Adrenal gland (tissue), 12 donors: ENCODE results near the gene PLK2. TPM values are rescaled to one million over a fixed set of nuclear protein-coding genes. Genes with fewer than 3 reads are reported as not detected.

ENCODE experiments used
- DNase-seq, 7 donors: peaks; one replicate each; pipeline ENCODE4 v3.0.0-alpha.2; 2019 to 2020
- H3K27ac ChIP-seq, 5 donors: fragments of 200-600 bp; sonication (generic) in 4 of 5; 1 replicate in 3 of 5; 2 replicates in 2 of 5; pipeline versions ENCODE4 v1.5.1 to v1.8.0; 2016 to 2020; ENCODE audit warnings: mild to moderate bottlenecking in 1 of 5
- H3K27me3 ChIP-seq: fragments of 200-600 bp; 2 replicates; pipeline ENCODE4 v1.8.0; 2021
- H3K36me3 ChIP-seq, 2 donors: fragments of 200-600 bp; replicated peaks in 1 of 2; 1 replicate in 1 of 2; 2 replicates in 1 of 2; pipeline versions ENCODE4 v1.5.1 to v1.8.0; 2018 to 2022
- H3K4me1 ChIP-seq, 2 donors: fragments of 200-600 bp; replicated peaks in 1 of 2; 1 replicate in 1 of 2; 2 replicates in 1 of 2; pipeline versions ENCODE4 v1.5.1 to v1.8.0; 2018 to 2021
- H3K4me3 ChIP-seq, 4 donors: fragments of 200-600 bp; sonication (generic) in 3 of 4; one replicate each; pipeline ENCODE4 v1.5.1; 2016 to 2018
- H3K9me3 ChIP-seq, 3 donors: fragments of 200-600 bp; sonication (generic) in 1 of 3; replicated peaks in 1 of 3; 1 replicate in 2 of 3; 2 replicates in 1 of 3; pipeline versions ENCODE4 v1.5.1 to v1.8.0; 2016 to 2021
- CTCF ChIP-seq, 6 experiments: fragments of 450-650 bp in 4 of 6; fragments of 200-600 bp in 2 of 6; sonication (generic) in 1 of 6; IDR thresholded peaks; 1 replicate in 5 of 6; 2 replicates in 1 of 6; pipeline versions ENCODE4 v1.5.1 to v1.8.0; 2016 to 2021; ENCODE audit warnings: antibody characterized with exemption in 6 of 6, mild to moderate bottlenecking in 2 of 6, moderate library complexity in 1 of 6
- POLR2A ChIP-seq, 2 donors: fragments of 450-650 bp; IDR thresholded peaks; one replicate each; pipeline ENCODE4 v1.6.1; 2017; ENCODE audit warnings: antibody characterized with exemption in 2 of 2, mild to moderate bottlenecking in 2 of 2, moderate library complexity in 1 of 2
- WGBS, 4 donors: extraction: QIAGEN DNeasy Blood & Tissue Kit in 2 of 4; methylation state at CpG; one replicate each; pipeline versions ENCODE4 v1.1.5 to v1.1.7; 2013 to 2017; 5-methylcytosine and 5-hydroxymethylcytosine counted together
- intact Hi-C, 2 donors: fragments of 100-400 bp; cut with DNase I; formaldehyde crosslinking; loops; one replicate each; pipeline versions ENCODE4 v1.14.1 to v1.15.0; 2022 to 2023
- polyA plus RNA-seq, 3 donors: library from polyadenylated mRNA; stranded (reverse); fragments of 200-250 nt in 2 of 3; fragments of 350-450 nt in 1 of 3; fragmentation: Illumina TruSeq in 1 of 3; extraction: RNeasy Lipid Tissue Mini Kit (QIAGEN cat#74804) in 1 of 3; gene quantifications; one replicate each; pipeline ENCODE4 v1.2.3, GENCODE V29; 2013 to 2014
- total RNA-seq, 9 donors: library from RNA; depleted of rRNA in 4 of 9; stranded (reverse); fragments of >200 nt in 4 of 9; fragments of 120-200 nt in 1 of 9; fragmentation: NEBNext Ultra II Directional in 1 of 9; extraction: Animal tissue kit (Norgen Biotek cat#: 25700) in 1 of 9; gene quantifications; one replicate each; pipeline versions ENCODE4 v1.1.0 to v1.2.4, GENCODE V29; 2013 to 2023
- donor health status: healthy with polysubstance abuse.
- donor health status: Bipolar disorder and iron deficiency.
- donor health status: DM: yes; HTN: yes; CAD: no.
- donor health status: DM: no; HTN: no; CAD: no.
- donor health status: DM: no; HTN: no; CAD: no.
- donor health status: DM: yes; HTN: yes; CAD: no.

Gene PLK2
- total and polyA plus RNA-seq, 12 donors, result 8.5 to 62.5 (median 19.1) TPM

GRCh38 chr5:58446024-58446423 lies 13.9 kb downstream of the PLK2 start:
- Histone ChIP-seq H3K4me1 (no peaks in the 10 kb centered on the region), H3K27me3 (no peaks in the 10 kb centered on the region), H3K4me3 (no peak overlapping the region), H3K27ac (no peak overlapping the region), H3K9me3 (no peaks in the 10 kb centered on the region), H3K36me3 (no peaks in the 10 kb centered on the region)
- no peak for DNase-seq
- WGBS, 4 donors, result 82 to 87% (median 85%) methylated on average over 9 to 10 of the region's 10 CpGs
- TF ChIP-seq POLR2A (IDR thresholded peaks at IDR 0.05) (no peak), CTCF (IDR thresholded peaks at IDR 0.05) (no peak)
- intact Hi-C loops, result no loop called here

- H3K27me3 ChIP-seq, result no peaks in the 10 kb centered on the region
- no peak for DNase-seq
- no peak overlapping the region for H3K4me3 ChIP-seq
- H3K9me3 ChIP-seq, result no peaks in the 10 kb centered on the region
- no peaks in the 10 kb centered on the region for H3K4me1 ChIP-seq
- no peak for TF ChIP-seq CTCF (IDR thresholded peaks at IDR 0.05)
- no peak for TF ChIP-seq POLR2A (IDR thresholded peaks at IDR 0.05)
- no peaks in the 10 kb centered on the region for H3K36me3 ChIP-seq
- no peak overlapping the region for H3K27ac ChIP-seq
- intact Hi-C loops, result no loop called here
Observed at GRCh38 chr5:58444805-58445204, 15.1 kb downstream of the PLK2 start.

DNA sequence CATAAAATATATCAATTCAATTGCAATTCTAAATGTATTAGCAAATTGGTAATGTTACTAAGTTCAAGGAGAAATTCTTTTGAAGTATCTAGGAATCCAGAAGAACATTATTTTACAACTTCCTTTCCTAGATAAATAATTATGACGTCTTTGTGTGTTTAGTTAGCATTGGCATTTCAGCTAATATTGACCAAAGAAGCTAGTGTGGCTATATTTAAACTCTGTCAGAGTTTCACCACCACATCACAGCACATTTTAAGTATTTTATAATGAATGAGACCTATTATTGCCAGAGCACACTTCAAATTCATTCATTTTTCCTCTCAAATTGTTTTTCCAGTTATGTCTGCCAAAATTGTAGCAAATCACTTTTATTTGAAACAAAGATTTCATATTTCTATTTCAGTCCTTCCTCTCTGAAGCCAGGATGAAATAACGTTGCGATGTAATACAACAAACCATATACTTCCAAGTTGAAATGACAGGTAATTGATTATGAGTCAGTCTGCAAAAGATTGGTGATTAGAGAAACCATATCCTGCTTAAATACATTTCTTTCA lies 18.9 kb downstream of the PLK2 start:
- H3K27ac ChIP-seq, result no peak overlapping the region
- DNase-seq, result no peak
- TF ChIP-seq POLR2A (IDR thresholded peaks at IDR 0.05) (no peak), CTCF (IDR thresholded peaks at IDR 0.05) (no peak)
- no peak overlapping the region for H3K4me3 ChIP-seq
- H3K36me3 ChIP-seq, result no peaks in the 10 kb centered on the region
- intact Hi-C loops, result no loop called here
- no peaks in the 10 kb centered on the region for H3K4me1 ChIP-seq
- 39 to 50% (median 46%) methylated on average over 3 of the region's 3 CpGs for WGBS, 4 donors
- no peaks in the 10 kb centered on the region for H3K9me3 ChIP-seq
- no peaks in the 10 kb centered on the region for H3K27me3 ChIP-seq

DNA sequence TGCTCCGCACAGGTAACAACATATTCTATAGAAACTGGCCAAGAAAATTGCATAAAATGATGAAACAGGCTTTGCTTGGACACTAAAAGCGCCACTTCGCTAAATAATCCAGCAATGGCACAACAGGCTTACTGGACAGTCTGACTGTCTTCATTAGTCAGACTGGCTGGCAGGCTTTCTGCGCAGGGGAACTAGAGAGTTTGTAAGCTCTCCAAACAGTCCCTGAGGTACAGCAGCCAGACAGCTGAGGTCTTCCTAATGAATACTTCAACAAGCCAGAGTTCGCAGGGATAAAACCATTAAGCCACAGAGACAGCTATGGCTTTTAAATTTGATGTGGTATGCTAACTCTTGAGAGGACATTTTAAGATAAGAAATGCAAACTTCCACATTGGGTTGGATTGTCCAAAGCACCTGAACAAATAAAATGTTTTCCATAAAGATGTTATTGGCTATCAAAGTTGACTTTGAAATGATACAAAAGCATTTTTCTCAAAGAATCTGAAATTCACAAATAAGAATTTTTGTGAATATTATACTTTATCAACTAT lies 20.7 kb downstream of the PLK2 start:
- H3K4me3 ChIP-seq, result no peak overlapping the region
- DNase-seq, result no peak
- 88 to 97% (median 92%) methylated on average over 5 of the region's 5 CpGs for WGBS, 4 donors
- intact Hi-C loops, result no loop called here
- no peak for TF ChIP-seq CTCF (IDR thresholded peaks at IDR 0.05)
- TF ChIP-seq POLR2A (IDR thresholded peaks at IDR 0.05), result no peak
- no peaks in the 10 kb centered on the region for H3K4me1 ChIP-seq
- no peaks in the 10 kb centered on the region for H3K27me3 ChIP-seq
- no peak overlapping the region for H3K27ac ChIP-seq
- H3K9me3 ChIP-seq, result no peaks in the 10 kb centered on the region
- H3K36me3 ChIP-seq, result no peaks in the 10 kb centered on the region
